GM10847 (cell line): Measurements from ENCODE around the gene CAPRIN2.

Experiments used
- POLR2A ChIP-seq: IDR thresholded peaks from 2 replicates; pipeline ENCODE4 v1.6.1; 2011; ENCODE audit not compliant: insufficient read length; ENCODE audit errors: extremely low read depth

Gene CAPRIN2

GRCh38 chr12:30782316-30783173 lies 27.8 kb upstream of the CAPRIN2 start:
- TF ChIP-seq POLR2A, result no peak

DNA sequence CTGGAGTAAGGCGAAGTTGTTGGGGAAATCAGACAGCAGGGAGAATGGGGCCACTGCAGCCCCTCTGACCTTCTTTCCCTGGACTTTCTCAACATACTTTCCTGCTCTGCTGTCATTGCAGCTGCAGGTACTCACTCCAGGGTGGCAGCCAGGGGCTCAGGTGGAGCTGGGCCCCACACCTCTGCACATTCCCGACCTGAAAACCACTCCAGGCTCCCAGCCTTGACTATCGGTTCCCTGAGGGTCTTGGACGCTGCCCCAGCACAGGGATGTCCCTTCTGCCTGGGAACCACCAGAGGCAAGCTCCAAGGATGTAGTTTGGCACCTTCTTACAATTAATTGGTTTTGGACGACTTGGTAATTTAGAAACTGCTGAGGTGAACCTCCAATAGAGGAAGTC lies 24.8 kb upstream of the CAPRIN2 start:
- TF ChIP-seq POLR2A, result no peak

- TF ChIP-seq POLR2A, result no peak
Measured at GRCh38 chr12:30779178-30779577, 24.4 kb upstream of the CAPRIN2 start.

DNA sequence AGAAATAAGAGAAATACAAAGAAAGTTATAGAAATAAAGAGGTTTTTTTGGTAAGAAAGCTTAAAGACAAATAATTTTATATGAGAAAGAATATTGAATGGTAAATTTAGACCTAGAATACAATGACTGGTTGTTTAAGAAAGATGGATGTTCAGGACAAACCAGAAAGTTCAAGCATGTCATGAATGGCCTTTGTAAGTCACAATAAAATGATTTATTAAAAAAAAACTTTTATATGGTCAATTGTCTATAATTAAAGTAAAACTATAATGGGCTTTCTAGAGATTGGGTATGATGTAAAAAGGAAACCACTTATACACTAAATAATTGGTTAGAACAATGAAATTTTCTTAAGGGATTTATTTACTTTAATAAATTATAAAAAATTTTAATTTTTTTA lies 19.8 kb upstream of the CAPRIN2 start:
- TF ChIP-seq POLR2A, result no peak

- no peak for TF ChIP-seq POLR2A
Measured at GRCh38 chr12:30769802-30770201, 15.1 kb upstream of the CAPRIN2 start.

GRCh38 chr12:30764251-30764650 lies 9.5 kb upstream of the CAPRIN2 start:
- TF ChIP-seq POLR2A, result no peak

DNA sequence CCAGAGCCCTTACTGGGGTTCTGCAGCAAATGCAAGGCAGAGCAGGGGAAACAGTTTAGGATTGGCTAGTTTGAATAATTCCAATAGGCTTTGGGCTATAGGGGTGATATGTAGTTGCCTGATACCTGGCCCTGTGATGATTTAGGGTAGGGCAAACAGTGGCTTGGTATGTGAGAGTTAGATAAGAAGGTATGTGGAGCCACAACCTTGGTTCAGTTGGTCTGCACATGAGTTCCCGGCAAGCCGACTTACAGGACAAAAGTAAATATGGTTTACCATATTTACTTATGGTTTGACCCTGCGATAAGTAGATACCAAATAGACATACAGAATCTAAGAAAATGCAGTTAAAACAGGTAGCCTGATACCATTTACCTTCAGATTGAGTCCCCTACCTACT lies 8.3 kb upstream of the CAPRIN2 start:
- TF ChIP-seq POLR2A, result no peak

GRCh38 chr12:30761730-30762129 lies 7.0 kb upstream of the CAPRIN2 start:
- TF ChIP-seq POLR2A, result no peak

DNA sequence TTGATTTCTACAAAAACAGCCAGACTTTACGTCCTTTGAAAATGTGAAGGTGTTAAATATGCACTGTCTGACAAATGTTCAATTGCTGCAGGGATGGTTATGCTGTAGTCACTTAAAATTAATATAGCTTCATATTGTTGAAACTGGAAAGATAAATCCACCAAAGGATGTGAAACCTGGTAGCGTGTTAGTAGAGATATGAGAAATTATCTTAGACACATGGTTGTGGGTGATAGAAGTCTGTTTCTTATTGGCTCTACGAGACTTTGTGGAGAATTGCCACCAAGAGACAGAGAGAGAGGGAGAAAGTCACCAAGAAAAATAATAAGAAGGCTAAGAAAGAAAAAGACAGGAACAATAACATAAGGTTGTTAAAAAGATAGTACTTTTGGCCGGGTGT lies 2.6 kb upstream of the CAPRIN2 start:
- TF ChIP-seq POLR2A, result no peak

- no peak for TF ChIP-seq POLR2A
Measured at GRCh38 chr12:30756074-30756473, 1.3 kb upstream of the CAPRIN2 start.

- TF ChIP-seq POLR2A, result no peak
Measured at GRCh38 chr12:30755395-30755762, 628 bp upstream of the CAPRIN2 start.

DNA sequence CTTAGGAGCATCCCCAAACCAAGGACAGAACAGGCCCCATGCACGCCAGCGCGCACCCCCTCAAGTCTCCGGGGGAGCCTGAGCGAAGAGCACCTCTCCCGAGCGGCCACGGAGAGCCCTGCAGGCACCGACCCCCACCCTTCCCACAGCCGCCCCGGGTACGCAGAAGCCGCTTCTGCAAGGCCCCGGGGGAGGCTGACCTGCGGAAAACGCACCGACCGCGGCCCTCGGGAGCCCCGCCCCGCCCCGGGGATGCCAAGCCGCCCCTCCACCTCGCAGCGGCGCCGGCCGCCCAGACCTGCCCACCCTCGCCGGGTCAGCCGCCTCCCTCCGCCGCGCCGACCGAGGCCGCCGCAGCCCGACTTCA lies 385 bp downstream of the CAPRIN2 start:
- no peak for TF ChIP-seq POLR2A

- TF ChIP-seq POLR2A, result no peak
Measured at GRCh38 chr12:30753751-30754382, 884 bp downstream of the CAPRIN2 start.

GRCh38 chr12:30753233-30753632 lies 1.5 kb downstream of the CAPRIN2 start:
- no peak for TF ChIP-seq POLR2A

DNA sequence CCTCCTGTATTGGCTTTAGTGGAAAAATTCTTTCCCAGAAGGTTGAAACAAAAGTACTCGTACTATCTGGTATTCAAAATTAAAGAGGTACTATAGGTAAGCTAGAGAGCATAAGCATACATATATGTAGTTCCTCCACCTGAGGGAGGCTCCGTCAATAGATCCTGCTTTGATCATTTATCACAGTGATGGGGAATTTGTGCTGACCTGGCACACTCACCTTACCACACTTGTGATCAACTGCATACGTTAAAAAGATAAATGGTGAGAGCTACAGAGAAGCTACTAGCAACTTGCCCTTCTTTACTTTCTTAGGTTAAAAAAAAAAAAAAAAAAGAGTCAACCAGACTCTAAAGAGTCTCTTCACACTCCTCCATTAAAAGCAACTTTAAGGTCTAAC lies 2.5 kb downstream of the CAPRIN2 start:
- TF ChIP-seq POLR2A, result no peak

DNA sequence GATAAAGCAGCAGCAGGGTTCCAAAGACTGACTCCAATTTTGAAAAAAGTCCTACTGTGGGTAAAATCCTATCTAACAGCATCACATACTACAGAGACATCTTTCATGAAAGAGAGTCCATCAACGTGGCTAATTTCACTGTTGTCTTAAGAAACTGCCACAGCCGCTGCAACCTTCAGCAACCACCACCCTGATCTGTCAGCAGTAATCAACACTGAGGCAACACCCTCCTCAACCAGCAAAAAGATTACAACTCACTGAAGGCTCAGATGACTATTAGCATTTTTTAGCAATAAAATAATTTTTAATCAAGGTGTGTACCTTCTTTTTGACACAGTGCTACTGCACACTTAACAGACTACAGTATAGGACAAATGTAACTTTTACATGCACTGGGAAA lies 6.6 kb downstream of the CAPRIN2 start:
- no peak for TF ChIP-seq POLR2A

- TF ChIP-seq POLR2A, result no peak
Measured at GRCh38 chr12:30746190-30746589, 8.6 kb downstream of the CAPRIN2 start.
